ENCODE data around the gene PORCN.

PORCN gene

GRCh38 chrX:48508400-48509244 is at the start of gene PORCN:
Gene PORCN (plus strand): TSS chrX:48508992. CDS start chrX:48509821, 829 bp downstream.
- DNase-seq (ENCODE audit: low spot score), result peak; percentile 65

GRCh38 chrX:48459483-48459882 is 49.3 kb upstream of the PORCN start:
- DNase-seq (ENCODE audit: low spot score), result no peak

- no peak for DNase-seq (ENCODE audit: low spot score)
Measured at GRCh38 chrX:48460031-48460430, 48.8 kb upstream of the PORCN start.

GRCh38 chrX:48460606-48461005 is 48.2 kb upstream of the PORCN start:
- DNase-seq (ENCODE audit: low spot score), result no peak

GRCh38 chrX:48461830-48462229 is 47.0 kb upstream of the PORCN start:
- DNase-seq (ENCODE audit: low spot score), result no peak

GRCh38 chrX:48465336-48465933 is 43.4 kb upstream of the PORCN start:
- no peak for DNase-seq (ENCODE audit: low spot score)

GRCh38 chrX:48466696-48467095 is 42.1 kb upstream of the PORCN start:
- DNase-seq (ENCODE audit: low spot score), result no peak

GRCh38 chrX:48467281-48467761 is 41.5 kb upstream of the PORCN start:
- DNase-seq (ENCODE audit: low spot score), result no peak

- no peak for DNase-seq (ENCODE audit: low spot score)
Measured at GRCh38 chrX:48468247-48468671, 40.5 kb upstream of the PORCN start.

GRCh38 chrX:48468693-48469691 is 39.8 kb upstream of the PORCN start:
- DNase-seq (ENCODE audit: low spot score), result no peak

- DNase-seq (ENCODE audit: low spot score), result no peak
Measured at GRCh38 chrX:48470110-48470832, 38.5 kb upstream of the PORCN start, which contains the start of gene SLC38A5. Gene SLC38A5 (minus strand): TSS chrX:48470260. CDS start chrX:48467924, 2,336 bp downstream.

- DNase-seq (ENCODE audit: low spot score), result no peak
Measured at GRCh38 chrX:48470833-48471118, 38.0 kb upstream of the PORCN start.

DNA sequence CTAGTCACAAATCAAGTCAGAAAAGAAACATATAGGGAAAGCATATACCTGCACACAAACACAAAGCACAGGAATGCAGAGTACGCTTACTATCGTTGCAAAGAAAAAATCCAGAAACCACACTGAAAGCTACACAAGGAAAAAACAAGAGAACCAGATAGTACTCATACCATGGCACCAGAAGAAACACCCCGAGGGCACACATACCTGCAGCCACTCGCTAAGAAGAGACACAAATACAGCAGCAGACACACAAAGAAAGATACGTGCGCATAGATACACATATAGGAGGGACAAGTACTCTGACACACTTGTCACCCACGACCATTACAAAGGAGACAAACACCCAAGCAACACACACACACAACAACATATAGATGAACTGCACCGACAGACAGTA is 37.3 kb upstream of the PORCN start:
- DNase-seq (ENCODE audit: low spot score), result no peak

GRCh38 chrX:48472225-48472624 is 36.6 kb upstream of the PORCN start:
- DNase-seq (ENCODE audit: low spot score), result no peak

DNA sequence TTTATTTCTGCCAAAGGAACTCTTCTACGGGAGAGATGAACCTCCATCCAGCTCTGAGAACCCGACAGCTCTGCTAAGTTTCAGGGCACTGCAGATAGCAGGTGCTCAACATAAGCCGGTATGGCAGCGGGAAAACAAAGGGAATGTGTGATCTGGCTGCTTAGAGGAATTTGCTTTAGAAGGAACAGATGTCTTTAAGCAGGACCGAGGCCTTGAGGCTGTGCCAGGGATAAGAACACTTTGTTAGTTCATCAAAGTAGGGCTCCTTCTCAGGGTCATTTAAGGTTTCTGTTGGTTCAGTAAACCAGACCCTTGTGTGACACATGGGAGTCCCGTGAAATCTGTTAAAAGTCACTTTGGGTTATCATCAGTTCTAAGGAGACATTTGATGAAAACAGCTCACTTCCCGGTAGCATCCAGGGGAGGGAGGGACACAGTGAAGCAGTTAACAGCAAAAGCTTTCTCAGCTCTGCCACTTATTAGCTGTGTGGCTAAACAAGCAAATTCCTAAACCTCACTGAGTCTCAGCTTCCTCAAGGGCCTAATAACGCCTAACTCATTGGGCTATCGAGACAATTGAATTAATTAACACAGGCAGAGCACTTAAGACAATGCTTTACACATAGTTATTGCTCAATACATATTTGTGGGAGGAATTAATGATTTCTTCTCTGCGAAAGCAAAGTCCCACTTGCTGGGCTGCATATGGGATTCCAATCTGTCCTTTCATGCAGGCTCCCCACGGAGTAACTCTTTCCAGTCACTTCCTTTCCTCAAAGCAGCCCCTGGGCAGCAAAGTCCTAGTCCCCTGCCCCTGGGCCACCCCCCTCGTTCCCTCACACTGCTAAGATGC is 35.7 kb upstream of the PORCN start:
- DNase-seq (ENCODE audit: low spot score), result no peak

- no peak for DNase-seq (ENCODE audit: low spot score)
Measured at GRCh38 chrX:48473704-48473990, 35.1 kb upstream of the PORCN start.

DNA sequence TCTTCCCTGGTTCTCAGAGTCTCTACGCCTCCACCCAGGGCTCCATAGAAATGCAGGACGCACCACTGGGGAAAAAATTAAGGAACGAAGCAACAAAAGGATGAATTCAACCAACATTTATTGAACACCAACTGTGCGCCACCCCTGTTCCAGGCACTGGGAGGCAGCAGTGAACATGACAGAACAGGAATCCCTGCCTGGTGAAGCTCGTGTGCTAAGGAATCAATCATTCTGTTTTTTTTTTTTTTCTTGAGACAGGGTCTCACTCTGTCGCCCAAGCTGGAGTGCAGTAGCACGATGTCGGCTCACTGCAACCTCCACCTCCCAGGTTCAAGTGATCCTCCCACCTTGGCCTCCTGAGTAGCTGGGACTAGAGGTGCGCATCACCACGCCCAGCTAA is 34.7 kb upstream of the PORCN start:
- no peak for DNase-seq (ENCODE audit: low spot score)

DNA sequence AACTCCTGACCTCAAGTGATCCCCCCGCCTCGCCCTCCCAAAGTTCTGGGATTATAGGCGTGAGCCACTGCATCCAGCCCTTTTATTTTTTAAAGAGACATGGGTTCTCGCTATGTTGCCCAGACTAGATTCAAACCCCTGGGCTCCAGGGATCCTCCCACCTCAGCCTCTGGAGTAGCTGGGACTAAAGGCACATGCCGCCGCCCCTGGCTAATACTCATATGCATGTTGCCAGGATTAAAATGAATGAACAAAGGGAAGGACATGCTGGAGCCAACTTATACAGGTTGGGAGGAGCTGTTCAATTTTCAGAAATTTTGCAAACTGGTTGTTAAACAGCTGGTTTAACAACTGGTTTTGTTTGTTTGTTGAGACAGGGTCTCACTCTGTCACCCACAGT is 34.2 kb upstream of the PORCN start:
- DNase-seq (ENCODE audit: low spot score), result no peak

GRCh38 chrX:48475296-48475695 is 33.5 kb upstream of the PORCN start:
- peak; percentile 28 for DNase-seq (ENCODE audit: low spot score)

DNA sequence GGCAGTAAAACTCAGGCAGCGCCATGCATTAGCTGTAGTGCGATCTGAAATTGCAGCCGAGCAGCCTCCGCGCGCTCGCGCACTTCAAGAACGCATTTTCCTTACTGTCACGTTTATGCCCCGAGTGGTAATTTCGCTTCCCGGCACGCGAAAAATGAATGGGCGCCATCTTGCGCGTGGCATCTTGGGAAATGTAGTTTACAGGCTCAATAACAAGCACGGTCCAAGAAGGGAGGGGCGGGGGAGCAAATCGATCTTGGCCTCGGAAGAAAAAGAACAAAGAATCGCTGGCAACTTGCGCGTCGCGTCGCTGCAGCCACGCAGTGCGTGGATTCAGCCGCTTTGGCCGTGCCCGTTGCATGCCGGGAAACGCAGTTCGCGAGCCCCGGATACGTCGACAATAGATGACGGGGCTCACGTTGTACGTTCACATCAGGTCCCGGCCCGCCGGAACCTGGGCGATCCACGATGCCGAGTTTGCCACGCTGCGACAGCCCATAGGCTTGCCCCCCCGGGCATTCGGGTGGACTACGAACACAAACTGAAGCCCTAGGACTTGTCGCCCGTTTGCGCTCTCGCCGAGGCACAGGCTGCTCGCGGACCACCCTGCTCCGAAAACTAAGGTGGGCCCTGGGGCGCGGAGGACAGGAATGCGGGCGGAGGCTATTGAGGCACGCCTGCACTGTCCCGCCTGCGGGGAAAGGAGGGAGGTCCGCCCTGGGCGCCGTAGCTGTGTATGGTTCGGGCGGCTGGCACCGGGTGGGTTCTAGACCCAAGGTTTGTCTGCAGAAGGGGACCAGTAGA is 32.8 kb upstream of the PORCN start, which contains the start of gene FTSJ1:
TSS of gene FTSJ1 (plus strand) at position 426 of the 804 bp plus-strand sequence. CDS start 1,849 bp downstream, outside the sequence.
- peak; percentile 80 for DNase-seq (ENCODE audit: low spot score)
